G401.6 (cell line): ENCODE measurements around the gene VWF.

ENCODE experiments used
- FAIRE-seq: peaks from 2 replicates; lab custom pipeline; 2012; peaks lifted over from hg19 to GRCh38; lab: Jason Lieb, UNC

The VWF gene

GRCh38 chr12:5910790-5911548, 213.5 kb downstream of the VWF start:
- no peak for FAIRE-seq

- no peak for FAIRE-seq
Observed at GRCh38 chr12:5909560-5909959, 214.9 kb downstream of the VWF start.

- FAIRE-seq, result no peak
Observed at GRCh38 chr12:5908251-5908650, 216.2 kb downstream of the VWF start.

GRCh38 chr12:5907807-5908206, 216.7 kb downstream of the VWF start:
- no peak for FAIRE-seq

- no peak for FAIRE-seq
Observed at GRCh38 chr12:5905757-5906156, 218.7 kb downstream of the VWF start.

- no peak for FAIRE-seq
Observed at GRCh38 chr12:5904969-5905368, 219.5 kb downstream of the VWF start.

GRCh38 chr12:5904441-5904840, 220.0 kb downstream of the VWF start:
- FAIRE-seq, result no peak

GRCh38 chr12:5902736-5903135, 221.7 kb downstream of the VWF start:
- FAIRE-seq, result no peak

GRCh38 chr12:5901416-5901815, 223.1 kb downstream of the VWF start:
- no peak for FAIRE-seq

GRCh38 chr12:5900533-5901205, 223.8 kb downstream of the VWF start:
- no peak for FAIRE-seq

GRCh38 chr12:5900076-5900475, 224.4 kb downstream of the VWF start:
- FAIRE-seq, result no peak

GRCh38 chr12:5899675-5900074, 224.8 kb downstream of the VWF start:
- FAIRE-seq, result no peak

GRCh38 chr12:5898874-5899273, 225.6 kb downstream of the VWF start:
- FAIRE-seq, result no peak
